HG03066 (cell line): Measurements from ENCODE around the gene SH3PXD2A.
"Not testable (repeated sequence)": the region's sequence is repeated elsewhere in the genome, so short reads cannot be mapped to it uniquely, and the experiment has no call there.

ENCODE experiments used
- ATAC-seq: cut with Tn5 transposase; IDR thresholded peaks from one replicate; pipeline ENCODE4 v1.9.1; 2021; ENCODE audit warnings: low read depth; ENCODE audit not compliant: unreplicated experiment

The SH3PXD2A gene

GRCh38 chr10:103731026-103731425, 124.3 kb downstream of the SH3PXD2A start:
- ATAC-seq, result not testable (repeated sequence)

- no peak for ATAC-seq
Observed at GRCh38 chr10:103729851-103730250, 125.5 kb downstream of the SH3PXD2A start.

GRCh38 chr10:103727991-103728689, 127.2 kb downstream of the SH3PXD2A start:
- no peak for ATAC-seq

- no peak for ATAC-seq
Observed at GRCh38 chr10:103727546-103727963, 127.8 kb downstream of the SH3PXD2A start.

GRCh38 chr10:103726637-103727036, 128.7 kb downstream of the SH3PXD2A start:
- no peak for ATAC-seq

- no peak for ATAC-seq
Observed at GRCh38 chr10:103725242-103725641, 130.1 kb downstream of the SH3PXD2A start.

- ATAC-seq, result no peak
Observed at GRCh38 chr10:103724771-103725170, 130.6 kb downstream of the SH3PXD2A start.

- no peak for ATAC-seq
Observed at GRCh38 chr10:103724074-103724473, 131.3 kb downstream of the SH3PXD2A start.

- no peak for ATAC-seq
Observed at GRCh38 chr10:103723557-103723956, 131.8 kb downstream of the SH3PXD2A start.

GRCh38 chr10:103722632-103723031, 132.7 kb downstream of the SH3PXD2A start:
- no peak for ATAC-seq

GRCh38 chr10:103720964-103721335, 134.4 kb downstream of the SH3PXD2A start:
- ATAC-seq, result no peak

GRCh38 chr10:103720328-103720963, 134.9 kb downstream of the SH3PXD2A start:
- no peak for ATAC-seq

- no peak for ATAC-seq
Observed at GRCh38 chr10:103719036-103719435, 136.3 kb downstream of the SH3PXD2A start.

GRCh38 chr10:103718247-103718620, 137.1 kb downstream of the SH3PXD2A start:
- no peak for ATAC-seq

GRCh38 chr10:103717341-103718246, 137.8 kb downstream of the SH3PXD2A start:
- ATAC-seq, result no peak

- no peak for ATAC-seq
Observed at GRCh38 chr10:103716206-103717160, 138.9 kb downstream of the SH3PXD2A start.

- ATAC-seq, result no peak
Observed at GRCh38 chr10:103715430-103715829, 139.9 kb downstream of the SH3PXD2A start.

- no peak for ATAC-seq
Observed at GRCh38 chr10:103714232-103714891, 141.0 kb downstream of the SH3PXD2A start.

- ATAC-seq, result no peak
Observed at GRCh38 chr10:103713676-103714075, 141.7 kb downstream of the SH3PXD2A start.
